Testis (tissue), 2 donors: ENCODE measurements around the gene TSTD2.
"Not testable (repeated sequence)": the region's sequence is repeated elsewhere in the genome, so short reads cannot be mapped to it uniquely, and the experiment has no call there.

Experiments used
- POLR2A ChIP-seq: fragments of 450-650 bp; IDR thresholded peaks from one replicate; pipeline ENCODE4 v1.6.1; 2017; ENCODE audit warnings: antibody characterized with exemption, mild to moderate bottlenecking, moderate library complexity
- TF ChIP-seq, protein P1 (sequence below), 3 experiments: fragments of 450-650 bp in 2 of 3; fragments of 200-600 bp in 1 of 3; sonication (generic) in 1 of 3; IDR thresholded peaks; one replicate each; pipeline ENCODE4 v1.5.1; 2016 to 2019; ENCODE audit warnings: antibody characterized with exemption in 3 of 3, mild to moderate bottlenecking in 2 of 3, moderate library complexity in 1 of 3

GRCh38 chr9:97622483-97622882, 10.7 kb downstream of the TSTD2 start:
- TF ChIP-seq, protein P1, sequence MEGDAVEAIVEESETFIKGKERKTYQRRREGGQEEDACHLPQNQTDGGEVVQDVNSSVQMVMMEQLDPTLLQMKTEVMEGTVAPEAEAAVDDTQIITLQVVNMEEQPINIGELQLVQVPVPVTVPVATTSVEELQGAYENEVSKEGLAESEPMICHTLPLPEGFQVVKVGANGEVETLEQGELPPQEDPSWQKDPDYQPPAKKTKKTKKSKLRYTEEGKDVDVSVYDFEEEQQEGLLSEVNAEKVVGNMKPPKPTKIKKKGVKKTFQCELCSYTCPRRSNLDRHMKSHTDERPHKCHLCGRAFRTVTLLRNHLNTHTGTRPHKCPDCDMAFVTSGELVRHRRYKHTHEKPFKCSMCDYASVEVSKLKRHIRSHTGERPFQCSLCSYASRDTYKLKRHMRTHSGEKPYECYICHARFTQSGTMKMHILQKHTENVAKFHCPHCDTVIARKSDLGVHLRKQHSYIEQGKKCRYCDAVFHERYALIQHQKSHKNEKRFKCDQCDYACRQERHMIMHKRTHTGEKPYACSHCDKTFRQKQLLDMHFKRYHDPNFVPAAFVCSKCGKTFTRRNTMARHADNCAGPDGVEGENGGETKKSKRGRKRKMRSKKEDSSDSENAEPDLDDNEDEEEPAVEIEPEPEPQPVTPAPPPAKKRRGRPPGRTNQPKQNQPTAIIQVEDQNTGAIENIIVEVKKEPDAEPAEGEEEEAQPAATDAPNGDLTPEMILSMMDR (IDR thresholded peaks at IDR 0.05), result not testable (repeated sequence)
- not testable (repeated sequence) for TF ChIP-seq POLR2A
